CD14-positive monocyte (primary cell): ENCODE measurements around the gene EML6. TPM values are rescaled to one million over a fixed set of nuclear protein-coding genes. Genes with fewer than 3 reads are reported as not detected.

Experiments
- DNase-seq, 3 donors: peaks; one replicate each; pipeline ENCODE4 v3.0.0-alpha.2; 2011 to 2022
- H2AFZ ChIP-seq: 2 replicates; pipeline ENCODE4 v1.6.0; 2012; ENCODE audit warnings: mild to moderate bottlenecking, low read depth, low read length, inconsistent platforms; ENCODE audit not compliant: insufficient read depth, poor library complexity, severe bottlenecking
- H3K27ac ChIP-seq, 2 donors: 1 replicate in 1 of 2; 2 replicates in 1 of 2; pipeline ENCODE4 v1.5.1; 2012 to 2013; ENCODE audit warnings: low read length in 2 of 2, control low read depth in 1 of 2, inconsistent platforms in 1 of 2, low read depth in 1 of 2, mild to moderate bottlenecking in 1 of 2
- H3K27me3 ChIP-seq, 2 donors: one replicate each; pipeline versions ENCODE4 v1.6.0 to v1.6.1; 2011 to 2013; ENCODE audit warnings: low read length in 2 of 2; ENCODE audit not compliant: control insufficient read depth in 2 of 2, insufficient read depth in 2 of 2
- H3K36me3 ChIP-seq, 2 donors: replicated peaks in 1 of 2; 1 replicate in 1 of 2; 2 replicates in 1 of 2; pipeline versions ENCODE4 v1.5.1 to v1.6.1; 2012 to 2013; ENCODE audit warnings: low read length in 2 of 2, control low read depth in 1 of 2, inconsistent platforms in 1 of 2, mild to moderate bottlenecking in 1 of 2; ENCODE audit not compliant: insufficient read depth in 2 of 2, control insufficient read depth in 1 of 2
- H3K4me1 ChIP-seq, 2 donors: 1 replicate in 1 of 2; 2 replicates in 1 of 2; pipeline versions ENCODE4 v1.5.1 to v1.6.1; 2012 to 2013; ENCODE audit warnings: low read length in 2 of 2, control low read depth in 1 of 2, inconsistent platforms in 1 of 2, mild to moderate bottlenecking in 1 of 2, moderate library complexity in 1 of 2; ENCODE audit not compliant: insufficient read depth in 2 of 2, control insufficient read depth in 1 of 2
- H3K4me2 ChIP-seq: replicated peaks from 2 replicates; pipeline ENCODE3; 2012; ENCODE audit warnings: low read length, moderate library complexity, mild to moderate bottlenecking; ENCODE audit not compliant: poor library complexity, severe bottlenecking; ENCODE audit errors: extremely low read depth
- H3K4me3 ChIP-seq, 3 experiments: fragments of 200-600 bp in 1 of 3; sonication (generic) in 1 of 3; replicated peaks in 1 of 3; 1 replicate in 2 of 3; 2 replicates in 1 of 3; pipeline ENCODE4 v1.5.1; 2011 to 2013; ENCODE audit warnings: low read length in 3 of 3, mild to moderate bottlenecking in 3 of 3, control low read depth in 2 of 3, low read depth in 2 of 3, inconsistent platforms in 1 of 3, moderate library complexity in 1 of 3
- H3K79me2 ChIP-seq: 2 replicates; pipeline ENCODE4 v1.6.0; 2012; ENCODE audit warnings: mild to moderate bottlenecking, control low read depth, inconsistent platforms, low read length, moderate library complexity; ENCODE audit not compliant: insufficient read depth
- H3K9ac ChIP-seq: 2 replicates; pipeline ENCODE4 v1.6.0; 2017; ENCODE audit warnings: low read length, mild to moderate bottlenecking; ENCODE audit not compliant: insufficient read depth, poor library complexity, severe bottlenecking
- H3K9me3 ChIP-seq, 2 donors: replicated peaks in 1 of 2; 1 replicate in 1 of 2; 2 replicates in 1 of 2; pipeline versions ENCODE4 v1.5.1 to v1.6.1; 2012 to 2013; ENCODE audit warnings: low read length in 2 of 2, control low read depth in 1 of 2; ENCODE audit not compliant: control insufficient read depth in 1 of 2, insufficient read depth in 1 of 2
- H4K20me1 ChIP-seq: 2 replicates; pipeline ENCODE4 v1.6.0; 2012; ENCODE audit warnings: mild to moderate bottlenecking, low read length, control low read depth, moderate library complexity; ENCODE audit not compliant: insufficient read depth
- H3K27ac Mint-ChIP-seq, 7 donors: one replicate each; pipeline ENCODE4 v1.8.0; 2020; ENCODE audit warnings: mild to moderate bottlenecking in 7 of 7, mixed read lengths in 7 of 7, moderate library complexity in 6 of 7, inconsistent platforms in 2 of 7
- H3K27me3 Mint-ChIP-seq, 3 donors: one replicate each; pipeline ENCODE4 v1.8.0; 2021 to 2022; ENCODE audit warnings: low read depth in 3 of 3, mild to moderate bottlenecking in 3 of 3, mixed read lengths in 3 of 3, moderate library complexity in 3 of 3, inconsistent platforms in 1 of 3
- H3K36me3 Mint-ChIP-seq, 2 donors: one replicate each; pipeline ENCODE4 v1.8.0; 2020; ENCODE audit warnings: mixed read lengths in 2 of 2, inconsistent platforms in 1 of 2, mild to moderate bottlenecking in 1 of 2
- H3K4me1 Mint-ChIP-seq: one replicate; pipeline ENCODE4 v1.8.0; 2020; ENCODE audit warnings: mild to moderate bottlenecking, mixed read lengths
- H3K4me3 Mint-ChIP-seq, 2 donors: one replicate each; pipeline ENCODE4 v1.8.0; 2020; ENCODE audit warnings: mild to moderate bottlenecking in 2 of 2, mixed read lengths in 2 of 2, moderate library complexity in 1 of 2
- H3K9me3 Mint-ChIP-seq, 7 donors: one replicate each; pipeline ENCODE4 v1.8.0; 2020 to 2022; ENCODE audit warnings: mixed read lengths in 7 of 7, mild to moderate bottlenecking in 6 of 7, moderate library complexity in 6 of 7, inconsistent platforms in 2 of 7
- CTCF ChIP-seq: fragments of 200-600 bp; IDR thresholded peaks from one replicate; pipeline ENCODE4 v1.8.0; 2022; ENCODE audit warnings: antibody characterized with exemption, mild to moderate bottlenecking
- WGBS: methylation state at CpG from one replicate; pipeline ENCODE4 v1.1.5; 2013; ENCODE audit warnings: missing lambda C conversion rate; ENCODE audit not compliant: insufficient coverage; 5-methylcytosine and 5-hydroxymethylcytosine counted together
- intact Hi-C, 2 donors: fragments of 100-400 bp; cut with micrococcal nuclease; formaldehyde crosslinking; loops; one replicate each; pipeline versions ENCODE4 v1.15.0 to v1.15.1; 2023
- polyA plus RNA-seq, 3 donors: library from polyadenylated mRNA; depleted of rRNA in 1 of 3; unstranded in 2 of 3; stranded (reverse) in 1 of 3; fragments of 300-500 nt in 2 of 3; fragments of >200 nt in 1 of 3; fragmentation: Illumina TruSeq in 2 of 3; gene quantifications; 1 replicate in 2 of 3; 2 replicates in 1 of 3; pipeline ENCODE4 v1.2.3, GENCODE V29; 2012 to 2021

EML6 gene
- polyA plus RNA-seq, 3 donors, result 0.79 TPM; not detected in 2

DNA sequence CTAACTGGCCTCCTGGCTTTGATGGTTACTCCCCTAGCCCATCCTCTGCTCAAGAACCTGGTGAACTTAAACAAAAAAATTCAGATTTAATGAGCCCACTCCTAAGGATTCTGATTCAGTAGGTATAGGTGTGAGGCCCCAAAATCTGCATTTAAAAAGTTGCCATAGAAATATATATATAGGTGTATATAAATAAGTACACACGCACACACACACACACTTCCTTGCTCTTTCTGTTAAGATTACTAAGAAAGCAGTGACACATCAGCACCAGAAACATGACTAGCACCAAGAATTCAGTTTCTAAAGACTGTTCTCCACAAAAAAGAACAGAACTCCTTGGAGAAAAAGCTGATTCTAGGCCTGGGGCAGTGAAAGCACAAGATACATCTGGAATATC, 17.8 kb downstream of the EML6 start:
- no peak overlapping the region for H3K4me3 ChIP-seq
- no peaks in the 10 kb centered on the region for H3K79me2 ChIP-seq
- H3K4me1 Mint-ChIP-seq, result no peaks in the 10 kb centered on the region
- no peak overlapping the region for H2AFZ ChIP-seq
- no peak overlapping the region for H3K4me2 ChIP-seq
- no peaks in the 10 kb centered on the region for H4K20me1 ChIP-seq
- intact Hi-C loops, result no loop called here
- H3K27ac Mint-ChIP-seq, result peak overlapping the region in 1 of 7 donors; percentile 48
- no CpG with 5 or more reads among the region's 1 CpG for WGBS
- no peak overlapping the region for H3K4me3 Mint-ChIP-seq
- H3K27me3 Mint-ChIP-seq, result peaks cover 0 to 2% (median 0%) of the 10 kb centered on the region in 3 donors
- no peaks in the 10 kb centered on the region for H3K9me3 ChIP-seq
- no peak for TF ChIP-seq CTCF
- DNase-seq, result no peak
- H3K27me3 ChIP-seq, result no peaks in the 10 kb centered on the region
- no peaks in the 10 kb centered on the region for H3K36me3 Mint-ChIP-seq
- no peak overlapping the region for H3K9ac ChIP-seq
- H3K4me1 ChIP-seq, result no peaks in the 10 kb centered on the region
- H3K36me3 ChIP-seq, result no peaks in the 10 kb centered on the region
- no peak overlapping the region for H3K27ac ChIP-seq
- H3K9me3 Mint-ChIP-seq, result peaks cover 0 to 5% (median 0%) of the 10 kb centered on the region in 7 donors

DNA sequence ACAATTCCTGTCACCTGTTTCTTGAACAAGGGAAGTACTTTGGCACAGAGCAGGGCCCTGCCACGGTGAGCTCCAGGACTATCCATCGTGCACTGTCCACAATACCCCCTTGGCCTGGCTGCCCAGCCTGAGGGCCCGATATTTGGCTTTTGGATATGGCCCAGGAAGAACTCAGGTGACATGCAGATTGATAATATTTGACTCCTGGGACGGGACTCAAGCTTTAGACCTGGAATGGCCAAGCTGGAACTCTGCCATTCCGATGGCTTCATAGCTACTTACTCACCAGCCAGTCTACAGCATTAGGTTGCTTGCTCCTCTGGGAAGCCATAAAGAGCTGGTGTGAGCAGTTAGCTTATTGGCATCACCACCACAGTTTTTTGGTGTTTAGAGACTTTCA, 26.6 kb downstream of the EML6 start:
- intact Hi-C loops, result no loop called here
- no peak for TF ChIP-seq CTCF
- H3K36me3 Mint-ChIP-seq, result no peaks in the 10 kb centered on the region
- H3K9me3 Mint-ChIP-seq, result peaks cover 0 to 9% (median 0%) of the 10 kb centered on the region in 7 donors
- Histone ChIP-seq H3K4me3 (no peak overlapping the region), H4K20me1 (no peaks in the 10 kb centered on the region), H3K4me1 (no peaks in the 10 kb centered on the region), H3K27me3 (no peaks in the 10 kb centered on the region), H3K9me3 (peaks cover 0 to 4% of the 10 kb centered on the region in 2 donors), H3K27ac (no peak overlapping the region), H3K36me3 (no peaks in the 10 kb centered on the region), H3K9ac (no peak overlapping the region), H2AFZ (no peak overlapping the region), H3K79me2 (no peaks in the 10 kb centered on the region), H3K4me2 (no peak overlapping the region)
- WGBS, result 100% methylated on average over 3 of the region's 5 CpGs
- H3K27me3 Mint-ChIP-seq, result peaks cover 0 to 2% (median 0%) of the 10 kb centered on the region in 3 donors
- no peak overlapping the region for H3K27ac Mint-ChIP-seq
- no peak overlapping the region for H3K4me3 Mint-ChIP-seq
- DNase-seq, result no peak
- H3K4me1 Mint-ChIP-seq, result no peaks in the 10 kb centered on the region
